Measurements from ENCODE around the gene ATP6V1F. TPM values are rescaled to one million over a fixed set of nuclear protein-coding genes. Genes with fewer than 3 reads are reported as not detected.

The ATP6V1F gene
- polyA plus RNA-seq, 4 donors, result 145 to 239 (median 191) TPM

- H3K4me3 ChIP-seq (ENCODE audit: low read depth in 1 of 3, low read length in 3 of 3), result peak overlapping the region in 2 of 3 donors; percentile 29 to 49
- no peaks in the 10 kb centered on the region for H3K36me3 ChIP-seq (ENCODE audit: control insufficient read depth in 3 of 3, insufficient read depth in 2 of 3, low read depth in 1 of 3, low read length in 3 of 3)
- no peaks in the 10 kb centered on the region for H3K9me3 ChIP-seq (ENCODE audit: control insufficient read depth in 2 of 2, insufficient read depth in 1 of 2, low read depth in 1 of 2, low read length in 1 of 2)
- no peaks in the 10 kb centered on the region for H3K27me3 ChIP-seq (ENCODE audit: control insufficient read depth in 3 of 3, insufficient read depth in 3 of 3, low read length in 3 of 3)
- DNase-seq, result peak; percentile 91 to 95
- peak overlapping the region; percentile 76 to 82 (median 76) for H3K27ac ChIP-seq (ENCODE audit: low read depth in 1 of 3, low read length in 2 of 3)
- FAIRE-seq, result no peak
- peaks cover 0 to 48% (median 2%) of the 10 kb centered on the region in 3 donors for H3K4me1 ChIP-seq (ENCODE audit: control insufficient read depth in 3 of 3, insufficient read depth in 2 of 3, low read depth in 1 of 3, low read length in 2 of 3)
- 23 to 65% (median 40%) methylated on average over 22 of the region's 22 CpGs for WGBS, 3 donors
Measured at GRCh38 chr7:128874140-128875031, 11.7 kb downstream of the ATP6V1F start.

- H3K4me3 ChIP-seq (ENCODE audit: low read depth in 1 of 3, low read length in 3 of 3), result no peak overlapping the region
- H3K4me1 ChIP-seq (ENCODE audit: control insufficient read depth in 3 of 3, insufficient read depth in 2 of 3, low read depth in 1 of 3, low read length in 2 of 3), result peaks cover 0 to 42% (median 2%) of the 10 kb centered on the region in 3 donors
- H3K9me3 ChIP-seq (ENCODE audit: control insufficient read depth in 2 of 2, insufficient read depth in 1 of 2, low read depth in 1 of 2, low read length in 1 of 2), result no peaks in the 10 kb centered on the region
- H3K27ac ChIP-seq (ENCODE audit: low read depth in 1 of 3, low read length in 2 of 3), result no peak overlapping the region
- FAIRE-seq, result no peak
- 70 to 76% (median 75%) methylated on average over 8 of the region's 8 CpGs for WGBS, 3 donors
- DNase-seq, result no peak
- H3K27me3 ChIP-seq (ENCODE audit: control insufficient read depth in 3 of 3, insufficient read depth in 3 of 3, low read length in 3 of 3), result no peaks in the 10 kb centered on the region
- no peaks in the 10 kb centered on the region for H3K36me3 ChIP-seq (ENCODE audit: control insufficient read depth in 3 of 3, insufficient read depth in 2 of 3, low read depth in 1 of 3, low read length in 3 of 3)
Measured at GRCh38 chr7:128875523-128875948, 12.9 kb downstream of the ATP6V1F start.

DNA sequence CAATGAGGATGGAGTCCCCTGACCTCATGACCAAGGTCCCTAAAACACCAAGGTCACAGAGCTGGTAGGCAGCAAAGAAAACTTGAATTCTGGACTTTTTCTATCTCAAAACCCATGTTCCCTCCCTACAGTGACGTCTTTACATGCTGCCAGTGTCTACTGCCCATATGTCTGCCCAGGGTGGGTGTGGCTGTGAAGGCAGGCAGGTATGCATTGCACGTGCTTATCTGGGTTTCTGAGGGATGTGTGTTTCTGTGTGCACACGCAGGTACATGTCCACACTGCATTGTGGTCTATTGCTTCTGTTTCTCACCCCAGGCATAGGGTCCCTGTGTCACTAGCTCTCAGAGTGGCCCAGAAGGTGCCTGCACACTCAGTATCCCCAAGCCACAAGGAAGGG is 13.5 kb downstream of the ATP6V1F start:
- DNase-seq (peak; percentile 65 to 83), FAIRE-seq (no peak)
- H3K36me3 ChIP-seq (ENCODE audit: control insufficient read depth in 3 of 3, insufficient read depth in 2 of 3, low read depth in 1 of 3, low read length in 3 of 3), result no peaks in the 10 kb centered on the region
- no peaks in the 10 kb centered on the region for H3K9me3 ChIP-seq (ENCODE audit: control insufficient read depth in 2 of 2, insufficient read depth in 1 of 2, low read depth in 1 of 2, low read length in 1 of 2)
- 11 to 59% (median 31%) methylated on average over 3 of the region's 3 CpGs for WGBS, 3 donors
- H3K27me3 ChIP-seq (ENCODE audit: control insufficient read depth in 3 of 3, insufficient read depth in 3 of 3, low read length in 3 of 3), result no peaks in the 10 kb centered on the region
- no peak overlapping the region for H3K4me3 ChIP-seq (ENCODE audit: low read depth in 1 of 3, low read length in 3 of 3)
- H3K4me1 ChIP-seq (ENCODE audit: control insufficient read depth in 3 of 3, insufficient read depth in 2 of 3, low read depth in 1 of 3, low read length in 2 of 3), result peaks cover 0 to 42% (median 2%) of the 10 kb centered on the region in 3 donors
- peak overlapping the region in 2 of 3 donors; percentile 5 to 49 for H3K27ac ChIP-seq (ENCODE audit: low read depth in 1 of 3, low read length in 2 of 3)

DNA sequence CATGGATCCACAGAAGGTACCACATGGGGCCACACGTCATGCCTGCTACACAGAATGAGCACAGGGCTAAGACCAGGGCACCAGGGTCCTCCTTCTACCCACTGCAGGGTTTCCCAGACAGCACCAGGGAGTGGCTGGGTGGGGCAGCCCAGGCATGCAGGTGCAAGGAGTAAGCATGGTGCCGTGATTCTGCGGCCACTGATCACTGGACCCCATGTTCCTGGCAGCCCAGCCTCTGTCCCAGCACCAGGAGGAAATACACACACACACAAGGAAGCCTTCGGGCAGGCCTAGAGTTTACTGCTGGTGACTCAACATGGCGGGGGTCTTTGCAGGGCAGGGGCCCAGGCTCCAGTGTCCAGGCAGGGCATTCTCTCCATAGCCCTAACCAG is 13.9 kb downstream of the ATP6V1F start:
- FAIRE-seq (no peak), DNase-seq (peak; percentile 67 to 91)
- no peaks in the 10 kb centered on the region for H3K9me3 ChIP-seq (ENCODE audit: control insufficient read depth in 2 of 2, insufficient read depth in 1 of 2, low read depth in 1 of 2, low read length in 1 of 2)
- no peak overlapping the region for H3K4me3 ChIP-seq (ENCODE audit: low read depth in 1 of 3, low read length in 3 of 3)
- no peaks in the 10 kb centered on the region for H3K36me3 ChIP-seq (ENCODE audit: control insufficient read depth in 3 of 3, insufficient read depth in 2 of 3, low read depth in 1 of 3, low read length in 3 of 3)
- H3K27ac ChIP-seq (ENCODE audit: low read depth in 1 of 3, low read length in 2 of 3), result peak overlapping the region in 2 of 3 donors; percentile 5 to 49
- H3K4me1 ChIP-seq (ENCODE audit: control insufficient read depth in 3 of 3, insufficient read depth in 2 of 3, low read depth in 1 of 3, low read length in 2 of 3), result peaks cover 0 to 42% (median 2%) of the 10 kb centered on the region in 3 donors
- H3K27me3 ChIP-seq (ENCODE audit: control insufficient read depth in 3 of 3, insufficient read depth in 3 of 3, low read length in 3 of 3), result no peaks in the 10 kb centered on the region
- WGBS, 3 donors, result 15 to 68% (median 51%) methylated on average over 5 of the region's 5 CpGs

DNA sequence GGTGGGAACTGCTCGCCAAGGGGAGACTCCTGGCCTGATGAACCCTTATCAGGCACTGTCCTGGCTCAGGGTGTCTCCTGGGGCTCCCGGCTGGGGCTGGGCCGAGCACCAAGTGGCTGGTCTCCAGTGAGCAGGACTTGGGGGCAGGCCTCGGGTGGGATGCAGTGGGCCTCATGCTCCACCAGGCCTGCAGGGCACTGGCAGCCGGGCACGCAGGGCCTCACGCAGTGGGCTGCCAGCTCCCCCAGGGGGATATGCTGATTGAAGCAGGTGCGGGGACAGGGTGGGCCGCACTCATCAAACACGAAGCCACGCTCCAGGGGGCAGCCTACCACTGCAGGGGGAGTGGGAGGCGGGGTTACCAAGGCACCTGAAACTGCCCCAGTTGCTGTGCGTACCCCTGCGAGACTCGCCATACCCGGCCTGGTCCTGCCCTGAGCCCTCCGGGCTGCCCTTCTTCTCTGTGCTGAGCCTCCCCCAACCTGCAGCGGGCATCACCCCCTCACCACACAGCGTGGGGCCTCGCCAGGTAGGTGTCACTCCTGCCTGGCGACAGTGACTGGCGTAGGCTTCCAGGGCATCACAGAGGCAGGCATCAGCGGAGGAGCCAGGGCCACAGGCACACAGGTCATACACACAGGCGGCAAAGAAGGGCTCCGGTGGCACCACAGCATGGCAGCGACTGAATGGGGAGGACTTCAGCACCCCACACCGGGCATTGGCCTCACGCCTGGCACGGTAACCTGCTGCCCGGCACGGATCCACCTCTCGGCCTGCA is 14.5 kb downstream of the ATP6V1F start:
- FAIRE-seq (no peak), DNase-seq (no peak)
- Histone ChIP-seq H3K36me3 (ENCODE audit: control insufficient read depth in 3 of 3, insufficient read depth in 2 of 3, low read depth in 1 of 3, low read length in 3 of 3) (no peaks in the 10 kb centered on the region), H3K27ac (ENCODE audit: low read depth in 1 of 3, low read length in 2 of 3) (peak overlapping the region in 2 of 3 donors; percentile 5 to 25), H3K4me1 (ENCODE audit: control insufficient read depth in 3 of 3, insufficient read depth in 2 of 3, low read depth in 1 of 3, low read length in 2 of 3) (peaks cover 0 to 42% (median 2%) of the 10 kb centered on the region in 3 donors), H3K27me3 (ENCODE audit: control insufficient read depth in 3 of 3, insufficient read depth in 3 of 3, low read length in 3 of 3) (no peaks in the 10 kb centered on the region), H3K4me3 (ENCODE audit: low read depth in 1 of 3, low read length in 3 of 3) (no peak overlapping the region), H3K9me3 (ENCODE audit: control insufficient read depth in 2 of 2, insufficient read depth in 1 of 2, low read depth in 1 of 2, low read length in 1 of 2) (no peaks in the 10 kb centered on the region)
- WGBS, 3 donors, result 91 to 95% (median 93%) methylated on average over 27 to 32 of the region's 32 CpGs

DNA sequence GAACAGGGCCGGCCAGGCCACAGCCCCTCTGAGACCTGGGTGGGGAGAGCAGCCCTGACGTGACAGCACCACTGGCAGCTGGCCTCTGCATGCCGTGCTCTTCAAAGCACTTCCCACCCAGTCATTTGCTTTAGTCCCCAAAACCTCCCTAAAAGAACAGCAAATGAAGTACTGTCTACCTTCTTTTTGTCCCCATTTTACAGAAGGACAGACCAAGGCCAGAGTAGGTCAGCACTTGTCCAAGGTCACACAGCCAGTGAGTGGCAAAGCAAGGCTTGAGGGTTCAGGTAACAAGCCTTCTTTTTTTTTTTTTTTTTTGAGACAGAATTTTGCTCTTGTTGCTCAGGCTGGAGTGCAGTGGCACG is 15.1 kb downstream of the ATP6V1F start:
- peaks cover 0 to 42% (median 2%) of the 10 kb centered on the region in 3 donors for H3K4me1 ChIP-seq (ENCODE audit: control insufficient read depth in 3 of 3, insufficient read depth in 2 of 3, low read depth in 1 of 3, low read length in 2 of 3)
- no peaks in the 10 kb centered on the region for H3K36me3 ChIP-seq (ENCODE audit: control insufficient read depth in 3 of 3, insufficient read depth in 2 of 3, low read depth in 1 of 3, low read length in 3 of 3)
- no peak for FAIRE-seq
- no peak overlapping the region for H3K27ac ChIP-seq (ENCODE audit: low read depth in 1 of 3, low read length in 2 of 3)
- H3K9me3 ChIP-seq (ENCODE audit: control insufficient read depth in 2 of 2, insufficient read depth in 1 of 2, low read depth in 1 of 2, low read length in 1 of 2), result no peaks in the 10 kb centered on the region
- H3K27me3 ChIP-seq (ENCODE audit: control insufficient read depth in 3 of 3, insufficient read depth in 3 of 3, low read length in 3 of 3), result no peaks in the 10 kb centered on the region
- 82 to 87% (median 82%) methylated on average over 4 of the region's 4 CpGs for WGBS, 3 donors
- H3K4me3 ChIP-seq (ENCODE audit: low read depth in 1 of 3, low read length in 3 of 3), result no peak overlapping the region
- no peak for DNase-seq

GRCh38 chr7:128878226-128879105 is 15.8 kb downstream of the ATP6V1F start:
- Histone ChIP-seq H3K4me3 (ENCODE audit: low read depth in 1 of 3, low read length in 3 of 3) (no peak overlapping the region), H3K27ac (ENCODE audit: low read depth in 1 of 3, low read length in 2 of 3) (no peak overlapping the region), H3K4me1 (ENCODE audit: control insufficient read depth in 3 of 3, insufficient read depth in 2 of 3, low read depth in 1 of 3, low read length in 2 of 3) (peaks cover 0 to 37% (median 2%) of the 10 kb centered on the region in 3 donors), H3K27me3 (ENCODE audit: control insufficient read depth in 3 of 3, insufficient read depth in 3 of 3, low read length in 3 of 3) (no peaks in the 10 kb centered on the region), H3K36me3 (ENCODE audit: control insufficient read depth in 3 of 3, insufficient read depth in 2 of 3, low read depth in 1 of 3, low read length in 3 of 3) (no peaks in the 10 kb centered on the region), H3K9me3 (ENCODE audit: control insufficient read depth in 2 of 2, insufficient read depth in 1 of 2, low read depth in 1 of 2, low read length in 1 of 2) (no peaks in the 10 kb centered on the region)
- DNase-seq, result no peak
- WGBS, 3 donors, result 90 to 95% (median 91%) methylated on average over 14 of the region's 14 CpGs
- FAIRE-seq, result no peak

Data from small intestine (tissue), 7 donors.